ENCODE results near the gene ACIN1. TPM values are rescaled to one million over a fixed set of nuclear protein-coding genes. Genes with fewer than 3 reads are reported as not detected.

The ACIN1 gene
- polyA plus RNA-seq, 1 donor: 365 TPM

GRCh38 chr14:23058654-23059504 is 36.1 kb downstream of the ACIN1 start:
- DNase-seq: no peak

- peak; percentile 92 for DNase-seq
Observed at GRCh38 chr14:23057757-23058653, 36.9 kb downstream of the ACIN1 start.

- peak; percentile 82 for DNase-seq
Observed at GRCh38 chr14:23056956-23057756, 37.8 kb downstream of the ACIN1 start, which contains the start of gene CDH24. TSS of gene CDH24 (minus strand) at chr14:23057520. CDS start at chr14:23055733, 1,787 bp downstream.

GRCh38 chr14:23056145-23056955 is 38.6 kb downstream of the ACIN1 start:
- no peak for DNase-seq

GRCh38 chr14:23055621-23056144 is 39.3 kb downstream of the ACIN1 start:
- no peak for DNase-seq

GRCh38 chr14:23055147-23055550 is 39.8 kb downstream of the ACIN1 start:
- DNase-seq: no peak

GRCh38 chr14:23054000-23054811 is 40.7 kb downstream of the ACIN1 start:
- DNase-seq: no peak

- no peak for DNase-seq
Observed at GRCh38 chr14:23053426-23053825, 41.5 kb downstream of the ACIN1 start.

- no peak for DNase-seq
Observed at GRCh38 chr14:23052671-23053070, 42.3 kb downstream of the ACIN1 start.

GRCh38 chr14:23052182-23052623 is 42.7 kb downstream of the ACIN1 start:
- DNase-seq: no peak

GRCh38 chr14:23051141-23052057 is 43.5 kb downstream of the ACIN1 start:
- no peak for DNase-seq

GRCh38 chr14:23049011-23049410 is 45.9 kb downstream of the ACIN1 start:
- no peak for DNase-seq

- no peak for DNase-seq
Observed at GRCh38 chr14:23047751-23048693, 46.9 kb downstream of the ACIN1 start.

- DNase-seq: no peak
Observed at GRCh38 chr14:23047034-23047634, 47.8 kb downstream of the ACIN1 start.

GRCh38 chr14:23045419-23046357 is 49.2 kb downstream of the ACIN1 start:
- no peak for DNase-seq

- DNase-seq: no peak
Observed at GRCh38 chr14:23044840-23045239, 50.1 kb downstream of the ACIN1 start.
